ENCODE results near the gene MYT1.

The MYT1 gene

DNA sequence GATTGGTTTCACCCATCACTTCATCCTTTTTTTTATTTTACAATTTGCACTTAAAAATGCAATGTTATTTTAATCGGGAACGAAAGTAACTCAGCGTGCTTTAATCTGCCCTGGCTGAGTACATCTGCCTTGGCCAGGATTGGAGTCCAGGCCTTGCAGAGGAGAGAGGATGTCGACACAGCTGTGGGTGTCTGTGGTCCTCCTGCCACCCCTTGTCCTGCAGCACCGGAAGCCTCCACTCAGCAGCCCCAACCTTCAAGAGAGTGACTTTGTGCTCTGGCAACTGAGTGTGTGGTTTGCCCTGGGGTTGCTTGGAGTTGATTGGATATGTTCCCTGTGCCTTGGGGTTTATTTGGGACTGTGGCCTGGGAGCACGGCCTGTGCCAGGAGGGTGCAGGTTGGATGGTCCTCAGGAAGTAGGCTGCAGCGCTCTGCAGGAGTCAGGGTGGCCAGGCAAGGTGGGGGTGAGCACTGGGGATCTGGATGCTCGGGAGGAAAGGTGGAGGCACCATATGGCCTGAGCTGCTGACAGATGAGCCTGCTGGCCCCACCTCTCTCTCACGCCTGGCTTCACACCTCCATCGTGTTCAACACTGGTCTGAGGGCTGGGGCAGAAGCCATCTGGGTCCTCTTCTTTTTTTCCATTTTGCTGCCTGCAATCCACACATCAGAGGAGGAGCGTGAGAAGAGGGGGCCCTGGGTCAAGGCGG is 4.3 kb downstream of the MYT1 start:
- TF ChIP-seq, protein P1, sequence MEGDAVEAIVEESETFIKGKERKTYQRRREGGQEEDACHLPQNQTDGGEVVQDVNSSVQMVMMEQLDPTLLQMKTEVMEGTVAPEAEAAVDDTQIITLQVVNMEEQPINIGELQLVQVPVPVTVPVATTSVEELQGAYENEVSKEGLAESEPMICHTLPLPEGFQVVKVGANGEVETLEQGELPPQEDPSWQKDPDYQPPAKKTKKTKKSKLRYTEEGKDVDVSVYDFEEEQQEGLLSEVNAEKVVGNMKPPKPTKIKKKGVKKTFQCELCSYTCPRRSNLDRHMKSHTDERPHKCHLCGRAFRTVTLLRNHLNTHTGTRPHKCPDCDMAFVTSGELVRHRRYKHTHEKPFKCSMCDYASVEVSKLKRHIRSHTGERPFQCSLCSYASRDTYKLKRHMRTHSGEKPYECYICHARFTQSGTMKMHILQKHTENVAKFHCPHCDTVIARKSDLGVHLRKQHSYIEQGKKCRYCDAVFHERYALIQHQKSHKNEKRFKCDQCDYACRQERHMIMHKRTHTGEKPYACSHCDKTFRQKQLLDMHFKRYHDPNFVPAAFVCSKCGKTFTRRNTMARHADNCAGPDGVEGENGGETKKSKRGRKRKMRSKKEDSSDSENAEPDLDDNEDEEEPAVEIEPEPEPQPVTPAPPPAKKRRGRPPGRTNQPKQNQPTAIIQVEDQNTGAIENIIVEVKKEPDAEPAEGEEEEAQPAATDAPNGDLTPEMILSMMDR (IDR thresholded peaks at IDR 0.05; ENCODE audit: extremely low read depth, missing control alignments) = no peak
- DNase-seq (ENCODE audit: low spot score) = no peak

- DNase-seq (ENCODE audit: low spot score) = no peak
- TF ChIP-seq, protein P1 (IDR thresholded peaks at IDR 0.05; ENCODE audit: extremely low read depth, missing control alignments) = no peak
Measured at GRCh38 chr20:64169091-64169560, 4.9 kb downstream of the MYT1 start.

- no peak for DNase-seq (ENCODE audit: low spot score)
- TF ChIP-seq, protein P1 (IDR thresholded peaks at IDR 0.05; ENCODE audit: extremely low read depth, missing control alignments) = no peak
Measured at GRCh38 chr20:64171211-64171610, 7.0 kb downstream of the MYT1 start.

DNA sequence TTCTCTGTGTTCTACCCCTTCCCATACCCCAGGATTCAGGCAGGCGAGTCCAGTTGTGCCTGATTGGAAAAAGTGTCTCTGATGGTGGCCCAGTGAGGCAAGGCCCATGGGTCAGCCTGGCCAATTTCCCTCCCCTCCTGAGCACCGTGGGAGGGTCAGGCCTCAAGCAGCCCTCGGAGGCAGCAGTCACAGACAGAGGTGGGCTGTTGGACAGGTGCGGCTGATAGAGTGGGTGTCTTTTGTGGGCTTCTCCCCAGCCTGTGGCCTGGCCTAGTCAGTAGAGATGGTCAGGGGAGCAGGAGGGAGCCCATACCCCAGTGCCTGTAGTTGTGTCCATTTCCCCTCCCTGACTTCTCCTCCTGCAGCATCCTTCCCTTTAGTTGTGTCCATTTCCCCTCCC is 8.9 kb downstream of the MYT1 start:
- TF ChIP-seq, protein P1 (IDR thresholded peaks at IDR 0.05; ENCODE audit: extremely low read depth, missing control alignments) = no peak
- no peak for DNase-seq (ENCODE audit: low spot score)

DNA sequence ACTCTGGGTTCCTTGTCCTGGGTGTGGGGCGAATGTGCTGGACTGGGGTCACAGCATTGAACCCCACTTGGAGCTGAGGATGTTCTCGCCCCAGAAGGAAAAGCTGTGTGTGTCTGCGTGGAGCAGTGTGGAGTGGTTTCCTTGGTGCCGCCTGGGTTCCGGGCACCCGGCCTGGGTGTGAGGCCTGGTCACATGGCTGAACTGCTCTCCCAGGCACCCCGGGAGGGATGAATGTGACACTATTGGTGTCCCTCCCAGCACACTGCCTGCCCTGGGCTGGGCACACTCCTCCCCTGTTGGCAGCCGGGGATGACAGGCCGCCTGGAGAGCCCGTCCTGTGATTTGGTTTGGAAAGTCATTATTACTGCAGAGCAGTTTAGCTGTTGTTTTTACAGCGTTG is 12.3 kb downstream of the MYT1 start:
- TF ChIP-seq, protein P1 (IDR thresholded peaks at IDR 0.05; ENCODE audit: extremely low read depth, missing control alignments) = no peak
- no peak for DNase-seq (ENCODE audit: low spot score)

DNA sequence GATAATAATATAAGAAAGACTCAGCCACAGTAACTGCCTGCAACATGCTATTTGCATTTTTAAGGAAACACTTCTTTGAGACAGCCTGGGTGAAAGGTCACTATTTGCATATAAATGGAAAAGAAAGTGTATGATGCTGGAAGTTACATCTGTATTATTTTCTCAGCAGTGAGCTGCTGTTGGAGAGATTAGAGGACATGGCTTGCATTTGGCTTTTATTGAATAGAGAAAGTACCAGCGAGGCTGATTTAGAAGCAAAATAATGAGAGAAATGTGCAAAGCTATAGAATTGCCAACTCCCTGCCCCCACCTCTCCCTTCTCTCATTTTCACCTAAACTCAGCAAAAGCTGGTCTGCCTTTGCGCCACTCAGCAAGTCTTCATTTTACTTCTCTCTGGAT is 12.7 kb downstream of the MYT1 start:
- DNase-seq (ENCODE audit: low spot score) = no peak
- TF ChIP-seq, protein P1 (IDR thresholded peaks at IDR 0.05; ENCODE audit: extremely low read depth, missing control alignments) = no peak

DNA sequence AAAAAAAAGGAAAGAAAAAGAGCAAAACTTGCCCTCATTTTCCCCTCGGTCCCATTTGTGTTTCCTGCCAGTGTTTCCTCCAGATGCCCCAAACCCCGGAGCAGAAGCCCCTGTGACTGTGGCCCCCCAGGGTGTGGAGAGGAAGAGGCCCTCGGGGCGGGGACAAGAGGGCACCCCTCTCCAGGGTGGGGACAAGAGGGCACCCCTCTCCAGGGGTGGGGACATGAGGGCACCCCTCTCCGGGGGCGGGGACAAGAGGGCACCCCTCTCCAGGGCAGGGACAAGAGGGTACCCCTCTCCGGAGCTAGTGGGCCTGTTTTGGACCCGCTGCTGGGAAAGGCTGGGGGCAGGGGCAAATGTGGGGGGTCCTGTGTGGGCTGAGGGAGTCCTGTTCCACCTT is 13.1 kb downstream of the MYT1 start:
- DNase-seq (ENCODE audit: low spot score) = no peak
- TF ChIP-seq, protein P1 (IDR thresholded peaks at IDR 0.05; ENCODE audit: extremely low read depth, missing control alignments) = no peak
